GM21381 (cell line): ENCODE results near the gene PSMA5.
"Not testable (repeated sequence)": the region's sequence is repeated elsewhere in the genome, so short reads cannot be mapped to it uniquely, and the experiment has no call there.

Source experiments
- ATAC-seq: cut with Tn5 transposase; IDR thresholded peaks from one replicate; pipeline ENCODE4 v1.9.1; 2021; ENCODE audit warnings: mild to moderate bottlenecking, moderate library complexity; ENCODE audit not compliant: unreplicated experiment

Gene PSMA5

GRCh38 chr1:109426281-109427170, at the start of gene PSMA5:
PSMA5 (minus strand) TSS chr1:109426448; CDS start chr1:109426330, 118 bp downstream.
- peak; percentile 96 for ATAC-seq

GRCh38 chr1:109475261-109475660, 49.0 kb upstream of the PSMA5 start:
- ATAC-seq = no peak

GRCh38 chr1:109474697-109475096, 48.4 kb upstream of the PSMA5 start:
- no peak for ATAC-seq

- not testable (repeated sequence) for ATAC-seq
Observed at GRCh38 chr1:109473284-109474057, 47.2 kb upstream of the PSMA5 start.

- ATAC-seq = no peak
Observed at GRCh38 chr1:109472779-109473178, 46.5 kb upstream of the PSMA5 start.

GRCh38 chr1:109470245-109470644, 44.0 kb upstream of the PSMA5 start:
- ATAC-seq = no peak

- ATAC-seq = no peak
Observed at GRCh38 chr1:109468903-109469302, 42.7 kb upstream of the PSMA5 start.

GRCh38 chr1:109468061-109468460, 41.8 kb upstream of the PSMA5 start:
- no peak for ATAC-seq

GRCh38 chr1:109467301-109467777, 41.1 kb upstream of the PSMA5 start:
- ATAC-seq = no peak

GRCh38 chr1:109466452-109467300, 40.4 kb upstream of the PSMA5 start, which contains the start of gene SYPL2:
SYPL2 (plus strand) TSS chr1:109466546; CDS start chr1:109466844, 298 bp downstream.
- no peak for ATAC-seq

GRCh38 chr1:109466125-109466451, 39.8 kb upstream of the PSMA5 start:
- ATAC-seq = no peak

GRCh38 chr1:109457819-109458218, 31.6 kb upstream of the PSMA5 start:
- ATAC-seq = no peak

- no peak for ATAC-seq
Observed at GRCh38 chr1:109454497-109455133, 28.4 kb upstream of the PSMA5 start.

- no peak for ATAC-seq
Observed at GRCh38 chr1:109447524-109447923, 21.3 kb upstream of the PSMA5 start.

- ATAC-seq = not testable (repeated sequence)
Observed at GRCh38 chr1:109445949-109446695, 19.9 kb upstream of the PSMA5 start.

GRCh38 chr1:109444346-109444745, 18.1 kb upstream of the PSMA5 start:
- no peak for ATAC-seq

- ATAC-seq = no peak
Observed at GRCh38 chr1:109443476-109443875, 17.2 kb upstream of the PSMA5 start.

GRCh38 chr1:109441069-109441468, 14.8 kb upstream of the PSMA5 start:
- ATAC-seq = no peak

- no peak for ATAC-seq
Observed at GRCh38 chr1:109438798-109439297, 12.6 kb upstream of the PSMA5 start.
